ENCODE data around the gene PAPLN.

PAPLN gene

GRCh38 chr14:73243341-73243740 lies 6.0 kb downstream of the PAPLN start:
- in situ Hi-C loops (cut with HindIII; ENCODE audit: low sequenced_read_pairs) = no loop called here

GRCh38 chr14:73243748-73244147 lies 6.4 kb downstream of the PAPLN start:
- in situ Hi-C loops (cut with HindIII; ENCODE audit: low sequenced_read_pairs) = no loop called here

- in situ Hi-C loops (cut with HindIII; ENCODE audit: low sequenced_read_pairs) = no loop called here
Measured at GRCh38 chr14:73244541-73245290, 7.4 kb downstream of the PAPLN start.

- in situ Hi-C loops (cut with HindIII; ENCODE audit: low sequenced_read_pairs) = no loop called here
Measured at GRCh38 chr14:73245480-73246325, 8.4 kb downstream of the PAPLN start.

GRCh38 chr14:73246387-73247150 lies 9.3 kb downstream of the PAPLN start:
- in situ Hi-C loops (cut with HindIII; ENCODE audit: low sequenced_read_pairs) = no loop called here

GRCh38 chr14:73248108-73248868 lies 11.0 kb downstream of the PAPLN start:
- in situ Hi-C loops (cut with HindIII; ENCODE audit: low sequenced_read_pairs) = no loop called here

- in situ Hi-C loops (cut with HindIII; ENCODE audit: low sequenced_read_pairs) = no loop called here
Measured at GRCh38 chr14:73249108-73249507, 11.8 kb downstream of the PAPLN start.

GRCh38 chr14:73249564-73250316 lies 12.4 kb downstream of the PAPLN start:
- in situ Hi-C loops (cut with HindIII; ENCODE audit: low sequenced_read_pairs) = no loop called here

- in situ Hi-C loops (cut with HindIII; ENCODE audit: low sequenced_read_pairs) = no loop called here
Measured at GRCh38 chr14:73250317-73250713, 13.0 kb downstream of the PAPLN start.

- in situ Hi-C loops (cut with HindIII; ENCODE audit: low sequenced_read_pairs) = no loop called here
Measured at GRCh38 chr14:73250781-73251500, 13.6 kb downstream of the PAPLN start.

- in situ Hi-C loops (cut with HindIII; ENCODE audit: low sequenced_read_pairs) = no loop called here
Measured at GRCh38 chr14:73251516-73252215, 14.4 kb downstream of the PAPLN start.

- in situ Hi-C loops (cut with HindIII; ENCODE audit: low sequenced_read_pairs) = no loop called here
Measured at GRCh38 chr14:73252491-73253322, 15.4 kb downstream of the PAPLN start.

GRCh38 chr14:73253323-73253610 lies 16.0 kb downstream of the PAPLN start:
- in situ Hi-C loops (cut with HindIII; ENCODE audit: low sequenced_read_pairs) = no loop called here

GRCh38 chr14:73253721-73254120 lies 16.4 kb downstream of the PAPLN start:
- in situ Hi-C loops (cut with HindIII; ENCODE audit: low sequenced_read_pairs) = no loop called here

GRCh38 chr14:73254247-73255004 lies 17.1 kb downstream of the PAPLN start:
- in situ Hi-C loops (cut with HindIII; ENCODE audit: low sequenced_read_pairs) = no loop called here

GRCh38 chr14:73255005-73255400 lies 17.7 kb downstream of the PAPLN start:
- in situ Hi-C loops (cut with HindIII; ENCODE audit: low sequenced_read_pairs) = no loop called here

- in situ Hi-C loops (cut with HindIII; ENCODE audit: low sequenced_read_pairs) = no loop called here
Measured at GRCh38 chr14:73255693-73256225, 18.5 kb downstream of the PAPLN start.
